Epithelial cell of prostate (primary cell): ENCODE data around the gene PRRX2.

Experiments used
- DNase-seq: peaks from one replicate; pipeline ENCODE4 v3.0.0-alpha.2; 2011; ENCODE audit warnings: low read depth, low spot score
- H3K27ac ChIP-seq: fragments of 450-650 bp; 2 replicates; pipeline ENCODE4 v1.5.1; 2017; ENCODE audit warnings: mild to moderate bottlenecking

PRRX2 gene

DNA sequence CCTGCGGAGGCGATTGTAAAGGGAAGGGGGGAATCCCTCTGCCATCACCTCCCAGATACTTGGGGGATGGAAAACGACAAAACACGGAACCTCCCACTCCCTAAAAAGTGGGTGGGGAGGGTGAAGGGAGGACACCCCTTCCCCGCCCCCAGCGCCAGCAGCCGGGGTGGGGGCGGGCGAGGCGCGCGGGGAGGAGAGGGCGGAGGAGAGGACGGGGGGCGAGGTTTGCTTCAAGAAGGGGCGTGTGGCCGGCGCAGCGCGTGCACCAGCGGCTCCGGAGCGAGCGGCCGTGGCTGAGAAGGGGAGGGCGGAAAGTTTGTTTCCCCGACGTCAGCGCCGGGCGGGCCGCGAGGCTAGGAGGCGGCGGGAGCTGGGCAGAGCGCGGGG is at the start of gene PRRX2:
Gene PRRX2 (plus strand): TSS at position 259 of the 387 bp plus-strand sequence. CDS start 221 bp downstream, outside the sequence.
- H3K27ac ChIP-seq = no peak within 1 kb of the TSS
- no peak for DNase-seq

DNA sequence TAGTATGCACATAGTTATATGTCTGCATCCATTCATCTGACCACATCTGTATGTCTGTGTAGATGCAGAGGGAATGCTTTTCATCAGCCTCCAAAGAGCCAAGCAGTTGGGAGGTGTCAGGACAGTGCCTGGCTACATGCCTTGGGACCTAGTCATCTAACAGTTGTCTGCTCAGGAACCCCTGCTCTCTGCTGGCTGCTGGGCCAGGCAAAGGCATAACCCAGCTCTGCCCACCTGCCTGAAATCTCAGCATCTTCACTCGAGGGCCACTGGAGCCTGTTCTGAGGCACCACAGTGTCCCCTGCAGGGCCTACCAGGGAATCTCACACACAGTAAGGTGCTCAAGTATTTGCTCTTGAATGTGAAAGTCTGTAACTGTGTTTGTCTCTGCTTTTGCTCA is 48.3 kb upstream of the PRRX2 start:
- no peak overlapping the region for H3K27ac ChIP-seq
- DNase-seq = peak; percentile 40

- H3K27ac ChIP-seq = no peak overlapping the region
- no peak for DNase-seq
These were observed 45.4 kb upstream of the PRRX2 start for GRCh38 chr9:129619787-129620668.

DNA sequence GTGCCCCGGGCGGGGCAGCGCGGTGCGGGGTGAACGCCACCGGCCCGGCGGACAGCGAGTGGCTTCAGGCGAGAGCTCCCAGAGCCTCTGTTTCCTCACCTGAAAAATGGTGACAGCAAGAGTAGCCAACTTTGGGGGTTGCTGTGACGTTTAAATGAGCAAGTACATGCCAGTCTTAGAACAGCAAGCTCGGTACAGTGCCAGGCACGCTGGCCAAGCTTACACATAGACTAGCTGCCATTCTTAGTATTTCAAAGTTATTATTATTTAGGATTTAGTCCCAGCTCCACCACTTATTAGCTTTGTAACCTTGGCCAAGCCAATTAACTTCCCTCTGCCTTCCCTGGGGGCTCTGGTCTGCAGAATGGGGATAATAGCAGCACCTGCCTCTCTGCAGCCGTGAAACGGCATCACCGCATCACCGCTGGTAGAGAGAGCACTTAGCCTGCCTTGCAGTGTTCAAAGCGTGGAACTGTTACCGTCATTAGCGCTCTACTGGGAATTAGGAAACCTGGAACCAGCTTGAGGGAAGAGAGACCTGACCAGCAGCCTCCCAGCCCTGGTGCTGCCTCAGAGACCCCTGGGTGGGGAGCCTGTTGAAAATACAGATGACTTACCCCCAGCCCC is 44.7 kb upstream of the PRRX2 start, which contains the start of gene C9orf50:
Gene C9orf50 (minus strand): TSS at position 433 of the 627 bp plus-strand sequence. CDS start 527 bp downstream, outside the sequence.
- H3K27ac ChIP-seq = no peak within 1 kb of the TSS
- no peak for DNase-seq

GRCh38 chr9:129623331-129623730 is 42.1 kb upstream of the PRRX2 start:
- DNase-seq = no peak
- no peak overlapping the region for H3K27ac ChIP-seq

DNA sequence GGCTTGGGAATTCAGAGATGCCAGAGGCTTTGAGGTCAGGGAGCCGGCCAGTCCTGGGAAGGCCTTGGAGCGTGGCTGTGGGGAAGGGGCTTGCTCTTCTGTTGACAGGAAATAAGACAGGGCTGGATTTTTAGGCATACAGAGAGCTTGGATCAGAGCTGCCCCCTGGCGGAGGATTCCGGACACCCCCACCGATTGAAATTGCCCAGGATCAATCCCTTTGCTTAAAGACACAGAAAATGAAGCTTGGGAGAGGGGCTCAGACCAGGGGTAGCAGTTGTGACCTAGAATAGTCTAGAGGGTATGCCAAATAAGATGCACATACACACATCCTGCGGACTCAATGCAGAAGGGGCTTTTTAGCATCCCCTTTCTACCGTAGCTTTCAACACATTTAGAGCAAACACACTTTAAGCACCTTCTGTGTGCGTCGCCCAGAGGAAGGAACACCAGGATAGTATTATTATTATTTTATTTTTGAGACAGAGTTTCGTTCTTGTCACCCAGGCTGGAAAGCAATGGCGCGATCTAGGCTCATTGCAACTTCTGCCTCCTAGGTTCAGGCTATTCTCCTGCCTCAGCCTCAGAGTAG is 41.2 kb upstream of the PRRX2 start:
- H3K27ac ChIP-seq = peak overlapping the region; percentile 66
- no peak for DNase-seq

DNA sequence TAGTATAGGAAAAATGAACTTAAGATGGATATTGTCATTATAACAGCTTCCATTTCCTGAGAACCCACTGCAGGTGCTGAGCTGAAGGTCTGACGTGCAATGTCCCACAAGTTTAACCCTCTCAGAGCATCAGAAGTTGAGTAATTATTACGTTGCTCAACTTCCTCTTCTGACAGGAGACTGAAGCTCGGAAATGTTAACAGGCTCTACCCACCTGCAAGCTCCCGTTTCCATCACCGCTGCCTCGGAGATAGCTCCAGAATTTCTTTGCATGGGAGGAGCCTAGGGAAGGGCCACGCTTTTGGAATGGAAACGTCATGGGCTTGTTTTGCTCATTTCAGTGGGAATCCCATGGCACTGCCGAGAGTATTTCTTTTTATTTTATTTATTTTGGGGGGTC is 40.5 kb upstream of the PRRX2 start:
- no peak for DNase-seq
- peak overlapping the region; percentile 66 for H3K27ac ChIP-seq

- DNase-seq = no peak
- H3K27ac ChIP-seq = peak within 1 kb of the TSS; percentile 66
These were observed 39.3 kb upstream of the PRRX2 start, which contains the start of gene NTMT1 for GRCh38 chr9:129626079-129626624. NTMT1 (plus strand) TSS chr9:129626163; CDS start chr9:129632704, 6,541 bp downstream.

DNA sequence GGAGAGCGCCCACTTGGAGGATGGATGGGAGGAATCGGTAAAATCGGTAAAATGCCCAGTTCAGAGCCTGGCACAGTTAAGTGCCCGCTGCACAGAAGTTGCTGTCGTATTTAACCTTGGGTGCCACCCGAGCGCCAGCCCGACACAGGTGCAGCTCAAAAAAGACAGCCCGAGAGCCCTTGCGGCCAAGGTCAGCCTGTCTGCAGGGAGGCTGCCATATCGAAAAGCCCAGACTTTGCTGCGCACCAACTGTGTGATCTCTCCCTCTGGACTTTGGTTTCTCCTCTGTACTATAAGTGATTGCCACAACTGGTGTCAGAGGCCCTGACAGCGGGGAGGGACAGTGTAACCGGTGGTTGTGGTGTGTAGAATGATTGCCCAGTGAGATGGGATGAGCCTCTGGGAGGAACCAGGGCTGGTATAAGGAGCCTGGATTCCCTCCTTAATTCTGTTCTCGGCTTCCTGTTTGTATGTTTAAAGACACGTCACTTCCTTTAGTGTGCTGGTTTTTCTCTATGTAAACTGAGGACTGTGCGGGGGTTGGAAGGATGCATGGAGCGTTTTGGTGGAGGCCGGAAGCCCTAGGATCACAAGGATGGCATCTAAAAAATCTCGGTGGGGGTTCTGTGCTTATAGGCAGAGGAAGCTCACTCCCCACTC is 38.7 kb upstream of the PRRX2 start:
- peak overlapping the region; percentile 66 for H3K27ac ChIP-seq
- DNase-seq = no peak

- no peak for DNase-seq
- H3K27ac ChIP-seq = no peak overlapping the region
These were observed 37.6 kb upstream of the PRRX2 start for GRCh38 chr9:129627556-129628440.

GRCh38 chr9:129628709-129629108 is 36.7 kb upstream of the PRRX2 start:
- DNase-seq = no peak
- H3K27ac ChIP-seq = no peak overlapping the region

- H3K27ac ChIP-seq = no peak overlapping the region
- DNase-seq = no peak
These were observed 36.1 kb upstream of the PRRX2 start for GRCh38 chr9:129629251-129629820.

GRCh38 chr9:129630967-129631673 is 34.3 kb upstream of the PRRX2 start:
- no peak overlapping the region for H3K27ac ChIP-seq

DNA sequence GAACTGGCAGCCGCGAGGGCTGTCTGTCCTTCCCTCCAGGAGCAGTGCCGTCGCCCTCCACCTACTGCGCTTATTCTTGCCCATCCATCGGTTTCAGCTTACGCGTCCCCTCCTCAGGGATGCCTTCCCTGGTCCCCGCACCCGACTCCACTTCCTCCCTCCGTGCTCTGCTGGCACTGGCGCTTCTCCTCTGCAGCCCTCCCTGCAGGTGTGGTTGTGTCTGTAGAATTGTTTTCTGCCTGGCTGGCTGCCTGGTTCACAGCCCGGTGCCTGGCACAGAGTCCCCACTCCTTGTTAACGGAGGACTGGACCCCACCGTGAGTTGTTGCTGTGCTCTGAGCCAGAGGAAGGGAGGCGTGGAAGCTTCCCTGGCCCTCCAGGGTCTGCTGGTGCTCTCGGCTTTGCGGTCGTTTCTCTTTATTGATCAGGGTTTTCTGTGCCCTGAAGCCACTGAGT is 33.7 kb upstream of the PRRX2 start:
- DNase-seq = no peak
- no peak overlapping the region for H3K27ac ChIP-seq

More at GRCh38 chr9:129630967-129631673, 34.3 kb upstream of the PRRX2 start:
- no peak for DNase-seq

- no peak for DNase-seq
- no peak overlapping the region for H3K27ac ChIP-seq
These were observed 33.0 kb upstream of the PRRX2 start for GRCh38 chr9:129632460-129632859.

DNA sequence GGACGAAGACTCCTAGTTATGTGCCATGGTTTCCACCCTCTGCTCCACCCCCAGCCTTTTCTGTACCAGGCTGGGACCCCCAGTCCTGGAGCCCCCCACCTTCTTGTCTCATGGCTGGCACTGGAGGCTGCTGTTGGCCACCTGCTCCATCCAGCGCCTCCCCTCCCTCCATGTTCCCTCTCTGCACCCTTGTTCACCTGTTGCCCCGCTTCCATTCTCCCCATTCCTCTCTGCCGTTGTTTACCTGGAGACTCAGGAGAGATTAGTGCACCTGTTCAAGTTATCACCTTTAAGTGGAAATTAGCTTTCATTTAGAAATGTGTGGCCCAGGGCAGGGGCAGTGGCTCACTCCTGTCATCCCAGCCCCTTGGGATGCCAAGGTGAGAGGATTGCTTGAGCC is 32.2 kb upstream of the PRRX2 start:
- H3K27ac ChIP-seq = no peak overlapping the region
- DNase-seq = no peak

DNA sequence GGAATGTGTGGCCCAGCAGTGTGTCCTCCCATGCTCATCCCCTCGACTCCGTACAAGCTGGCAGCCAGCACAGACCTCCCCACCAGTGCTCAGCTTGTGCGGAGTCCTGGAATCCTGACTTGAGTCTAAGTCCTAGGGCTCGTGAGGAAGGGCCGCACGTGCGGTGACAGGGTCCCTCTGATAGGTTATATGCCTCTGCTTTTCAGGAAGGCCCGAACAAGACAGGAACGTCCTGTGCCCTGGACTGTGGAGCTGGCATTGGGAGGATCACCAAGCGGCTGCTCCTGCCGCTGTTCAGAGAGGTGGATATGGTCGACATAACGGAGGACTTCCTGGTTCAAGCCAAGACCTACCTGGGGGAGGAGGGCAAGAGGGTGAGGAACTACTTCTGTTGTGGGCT is 31.6 kb upstream of the PRRX2 start:
- DNase-seq = no peak
- H3K27ac ChIP-seq = no peak overlapping the region
